IMR-90 (cell line): Measurements from ENCODE around the gene FCRL6.

Experiments
- CTCF ChIP-seq: conservative IDR thresholded peaks from 2 replicates; pipeline ENCODE4 v1.5.1; 2012; ENCODE audit warnings: mild to moderate bottlenecking, low read depth, low read length, improper control_type of control experiment
- MXI1 ChIP-seq: IDR thresholded peaks from 2 replicates; pipeline ENCODE4 v1.6.1; 2012; ENCODE audit warnings: low read depth, mild to moderate bottlenecking, low read length, moderate library complexity, borderline replicate concordance

GRCh38 chr1:159849626-159850366, 47.6 kb downstream of the FCRL6 start:
- no peak for TF ChIP-seq CTCF
- TF ChIP-seq MXI1, result no peak
